GM18870 (cell line): Measurements from ENCODE around the gene ZNF628.

Source experiments
- ATAC-seq: cut with Tn5 transposase; IDR thresholded peaks from one replicate; pipeline ENCODE4 v1.9.1; 2021; ENCODE audit warnings: moderate library complexity; ENCODE audit not compliant: unreplicated experiment

Gene ZNF628

DNA sequence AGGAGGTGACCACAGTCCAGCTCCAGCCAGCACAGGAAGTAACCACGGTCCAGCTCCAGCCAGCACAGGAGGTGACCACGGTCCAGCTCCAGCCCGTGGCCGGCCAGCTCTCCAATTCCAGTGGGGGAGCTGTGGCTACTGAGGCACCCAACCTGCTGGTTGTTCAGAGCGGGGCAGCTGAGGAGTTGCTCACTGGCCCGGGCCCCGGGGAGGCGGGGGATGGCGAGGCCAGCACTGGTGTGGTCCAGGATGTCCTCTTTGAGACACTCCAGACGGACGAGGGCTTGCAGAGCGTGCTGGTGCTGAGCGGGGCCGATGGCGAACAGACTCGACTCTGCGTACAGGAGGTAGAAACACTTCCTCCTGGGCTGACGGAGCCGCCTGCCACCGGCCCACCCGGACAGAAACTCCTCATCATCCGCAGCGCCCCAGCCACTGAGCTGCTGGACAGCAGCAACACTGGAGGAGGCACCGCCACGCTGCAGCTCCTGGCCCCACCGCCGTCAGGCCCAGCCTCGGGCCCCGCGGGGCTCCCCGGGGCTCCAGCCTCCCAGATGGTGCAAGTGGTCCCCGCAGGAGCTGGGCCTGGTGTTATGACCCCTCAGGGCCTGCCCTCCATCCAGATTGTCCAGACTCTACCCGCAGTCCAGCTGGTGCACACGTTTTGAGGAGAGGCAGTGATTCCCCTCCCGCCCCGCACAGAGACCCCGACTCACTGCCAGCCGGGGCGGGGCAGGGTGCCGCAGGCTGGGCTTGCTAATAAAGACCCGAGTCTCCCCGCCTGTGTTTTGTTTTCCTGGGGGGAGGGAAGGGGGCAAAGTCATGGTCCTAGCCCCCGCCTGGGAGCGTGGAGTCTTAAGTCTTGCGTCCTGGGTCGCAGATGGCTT, 7.5 kb downstream of the ZNF628 start:
- no peak for ATAC-seq

- no peak for ATAC-seq
These were observed 8.4 kb downstream of the ZNF628 start, which contains the start of gene NAT14 for GRCh38 chr19:55484593-55485438. TSS of gene NAT14 (plus strand) at chr19:55485188. CDS start at chr19:55485709, 521 bp downstream.

DNA sequence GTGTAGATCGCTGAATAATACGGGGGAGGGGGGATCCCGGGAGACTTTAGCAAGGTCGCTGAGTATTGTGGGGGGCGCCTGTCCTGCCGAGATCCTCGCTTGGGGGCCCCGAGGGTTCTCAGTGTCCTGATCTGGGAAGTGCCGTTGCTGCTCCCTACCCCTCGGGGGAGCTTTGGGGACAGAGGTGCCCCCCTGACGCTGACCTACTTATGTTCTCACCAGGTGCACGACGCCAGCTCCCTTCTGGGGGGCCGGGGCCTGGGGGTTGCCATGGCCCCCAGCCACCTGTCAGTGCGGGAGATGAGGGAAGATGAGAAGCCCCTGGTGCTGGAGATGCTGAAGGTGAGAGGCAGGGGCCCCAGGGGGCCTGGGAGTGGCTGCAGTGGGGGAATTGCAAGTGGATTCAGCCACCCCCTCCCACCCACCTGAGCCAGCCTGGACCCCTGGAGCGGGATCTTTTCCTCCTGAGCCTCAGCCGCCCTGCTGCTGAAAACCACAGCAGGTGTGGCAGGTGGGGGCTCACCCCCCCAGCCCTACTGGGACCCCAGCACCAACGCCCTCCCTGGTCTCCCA, 9.1 kb downstream of the ZNF628 start:
- ATAC-seq = no peak

DNA sequence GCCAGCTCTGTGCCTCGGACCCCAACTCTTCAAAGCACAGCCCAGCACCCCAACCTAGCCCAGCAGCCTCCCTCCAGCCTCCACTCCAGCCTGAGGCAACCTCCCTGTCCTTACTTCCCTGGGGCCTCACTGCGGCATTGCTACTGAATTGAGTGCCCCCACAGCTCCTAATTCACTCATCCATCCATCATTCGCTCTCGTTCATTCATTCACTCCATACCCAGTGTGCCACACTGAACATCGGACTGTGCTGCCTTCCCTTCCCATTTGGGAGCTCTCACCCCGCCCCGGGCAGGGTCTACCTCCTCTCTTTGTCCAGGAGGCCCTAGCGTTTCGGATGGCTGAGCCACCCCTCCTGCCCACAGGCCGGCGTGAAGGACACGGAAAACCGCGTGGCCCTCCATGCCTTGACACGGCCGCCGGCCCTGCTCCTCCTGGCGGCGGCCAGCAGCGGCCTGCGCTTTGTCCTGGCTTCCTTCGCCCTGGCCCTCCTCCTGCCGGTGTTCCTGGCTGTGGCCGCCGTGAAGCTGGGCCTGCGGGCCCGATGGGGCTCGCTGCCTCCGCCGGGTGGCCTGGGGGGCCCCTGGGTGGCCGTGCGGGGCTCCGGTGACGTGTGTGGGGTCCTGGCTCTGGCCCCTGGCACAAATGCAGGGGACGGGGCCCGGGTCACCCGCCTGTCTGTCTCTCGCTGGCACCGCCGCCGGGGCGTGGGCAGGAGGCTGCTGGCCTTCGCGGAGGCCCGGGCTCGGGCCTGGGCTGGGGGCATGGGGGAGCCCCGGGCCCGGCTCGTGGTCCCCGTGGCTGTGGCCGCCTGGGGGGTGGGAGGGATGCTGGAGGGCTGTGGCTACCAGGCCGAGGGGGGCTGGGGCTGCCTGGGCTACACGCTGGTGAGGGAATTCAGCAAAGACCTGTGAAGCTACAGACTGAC, 9.9 kb downstream of the ZNF628 start:
- no peak for ATAC-seq

- no peak for ATAC-seq
These were observed 10.8 kb downstream of the ZNF628 start for GRCh38 chr19:55486971-55487923.

- ATAC-seq = no peak
These were observed 11.7 kb downstream of the ZNF628 start, which contains the start of gene SSC5D for GRCh38 chr19:55487924-55488687. TSS of gene SSC5D (plus strand) at chr19:55488436. CDS start at chr19:55488590, 154 bp downstream.

DNA sequence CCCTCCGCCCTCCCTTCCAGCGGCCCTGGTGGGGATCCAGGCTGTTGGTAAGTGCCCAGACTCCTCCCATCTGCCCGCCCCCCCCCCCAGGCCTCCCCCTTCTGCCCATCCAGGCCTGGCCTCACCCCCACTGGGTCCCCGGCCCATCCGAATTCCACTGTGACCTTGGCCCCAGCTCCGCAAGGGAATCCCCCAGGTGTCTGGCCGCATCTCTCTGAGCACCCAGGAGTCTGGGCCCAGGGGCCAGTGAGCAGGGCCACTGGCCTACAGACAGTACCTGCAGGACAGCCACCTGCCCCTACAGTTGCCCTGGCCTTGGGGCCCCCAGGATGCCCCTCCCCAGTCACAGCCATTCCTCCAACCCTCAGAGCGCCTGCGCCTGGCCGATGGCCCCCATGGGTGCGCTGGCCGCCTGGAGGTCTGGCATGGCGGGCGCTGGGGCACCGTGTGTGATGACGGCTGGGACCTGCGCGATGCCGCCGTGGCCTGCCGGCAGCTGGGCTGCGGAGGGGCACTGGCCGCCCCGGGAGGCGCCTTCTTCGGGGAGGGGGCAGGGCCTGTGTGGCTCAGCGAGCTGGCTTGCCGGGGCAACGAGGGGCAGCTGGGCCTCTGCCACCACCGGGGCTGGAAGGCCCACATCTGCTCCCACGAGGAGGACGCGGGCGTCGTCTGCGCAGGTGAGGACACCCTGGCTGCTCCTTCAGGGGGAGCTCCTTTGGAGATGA, 12.7 kb downstream of the ZNF628 start:
- no peak for ATAC-seq

- no peak for ATAC-seq
These were observed 13.5 kb downstream of the ZNF628 start for GRCh38 chr19:55489711-55490477.

GRCh38 chr19:55490478-55491432, 14.3 kb downstream of the ZNF628 start:
- no peak for ATAC-seq

DNA sequence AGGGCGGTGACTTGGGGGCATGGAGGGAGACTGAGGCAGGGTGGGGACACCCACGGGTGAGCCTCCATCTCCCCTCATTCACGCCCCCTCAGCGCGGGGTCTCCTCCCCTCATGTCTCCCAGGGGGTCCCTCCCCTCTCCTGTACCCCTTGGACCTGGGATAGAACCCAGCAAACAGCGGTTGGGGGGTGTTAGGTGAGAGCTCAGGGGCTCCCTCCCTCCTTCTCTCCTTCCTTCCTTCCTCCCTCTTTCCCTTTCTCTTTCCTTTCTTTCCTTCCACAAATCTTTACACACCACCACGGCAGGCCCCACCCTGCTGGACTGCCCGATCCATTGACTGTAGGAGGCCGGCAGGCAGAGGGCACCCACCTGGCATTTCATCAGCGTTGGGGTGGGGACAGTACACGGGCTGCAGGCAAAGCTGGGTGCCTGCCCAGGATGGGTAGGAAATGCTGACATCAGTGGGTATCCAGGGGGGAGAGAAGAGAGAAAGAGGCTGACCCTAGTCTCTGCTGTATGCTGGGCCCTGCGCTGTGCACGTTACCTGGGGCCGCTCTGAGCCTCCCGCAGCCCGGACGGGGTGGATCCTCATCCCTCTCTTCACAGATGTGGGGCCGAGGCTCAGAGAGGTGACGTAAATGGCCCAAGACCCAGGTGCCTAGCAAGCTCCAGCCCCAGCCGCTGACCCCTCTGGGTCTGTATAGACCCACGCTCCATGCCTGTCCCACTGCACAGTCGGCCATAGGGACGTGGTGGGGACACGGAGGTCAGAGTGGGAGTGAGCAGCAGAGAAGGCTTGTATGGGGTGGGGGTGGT, 15.3 kb downstream of the ZNF628 start:
- no peak for ATAC-seq

DNA sequence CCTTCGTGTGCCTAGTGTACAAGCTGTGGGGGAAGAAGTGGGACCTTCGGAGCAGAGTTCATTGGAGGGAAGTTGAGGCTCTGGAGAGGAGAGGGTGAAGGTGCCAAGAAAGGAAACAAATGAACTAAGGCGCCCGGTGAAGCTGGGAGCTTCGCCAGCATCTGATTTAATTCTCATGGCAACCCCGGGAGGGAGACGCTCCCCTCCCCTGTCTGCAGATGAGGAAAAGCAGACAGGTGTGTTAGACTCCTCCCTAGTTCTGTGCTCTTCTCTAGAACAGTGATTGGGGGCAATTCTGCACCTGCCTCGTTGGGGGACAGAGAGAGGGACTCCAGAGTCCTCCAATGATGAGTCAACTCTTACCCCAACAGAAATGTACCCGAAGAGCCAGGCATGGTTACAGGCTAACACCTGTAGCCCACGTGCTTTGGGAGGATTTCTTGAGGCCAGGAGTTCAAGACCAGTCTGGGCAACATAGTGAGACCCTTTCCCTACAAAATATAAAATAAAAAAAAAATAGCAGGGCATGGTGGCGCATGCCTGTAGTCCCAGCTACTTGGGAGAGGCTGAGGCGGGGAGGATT, 16.0 kb downstream of the ZNF628 start:
- ATAC-seq = no peak

- no peak for ATAC-seq
These were observed 16.7 kb downstream of the ZNF628 start for GRCh38 chr19:55493052-55493644.

- no peak for ATAC-seq
These were observed 17.3 kb downstream of the ZNF628 start for GRCh38 chr19:55493645-55494171.

GRCh38 chr19:55494172-55494761, 17.9 kb downstream of the ZNF628 start:
- no peak for ATAC-seq
